ENCODE data around the gene WDR11.

WDR11 gene

GRCh38 chr10:120850911-120851865 lies at the start of gene WDR11:
WDR11 (plus strand) TSS chr10:120851362; CDS start chr10:120851421, 59 bp downstream.
- DNase-seq: peak; percentile 86

- no peak for DNase-seq
These were observed 48.2 kb upstream of the WDR11 start for GRCh38 chr10:120802935-120803334.

- DNase-seq: no peak
These were observed 47.2 kb upstream of the WDR11 start for GRCh38 chr10:120803972-120804371.

- DNase-seq: no peak
These were observed 45.9 kb upstream of the WDR11 start for GRCh38 chr10:120805014-120805812.

GRCh38 chr10:120806081-120806480 lies 45.1 kb upstream of the WDR11 start:
- DNase-seq: no peak

GRCh38 chr10:120810298-120810697 lies 40.9 kb upstream of the WDR11 start:
- no peak for DNase-seq

- DNase-seq: no peak
These were observed 38.1 kb upstream of the WDR11 start for GRCh38 chr10:120813085-120813484.

GRCh38 chr10:120818301-120818700 lies 32.9 kb upstream of the WDR11 start:
- DNase-seq: no peak

GRCh38 chr10:120819366-120819765 lies 31.8 kb upstream of the WDR11 start:
- no peak for DNase-seq

GRCh38 chr10:120823266-120823665 lies 27.9 kb upstream of the WDR11 start:
- no peak for DNase-seq

GRCh38 chr10:120824881-120825309 lies 26.3 kb upstream of the WDR11 start:
- DNase-seq: peak; percentile 39

GRCh38 chr10:120825878-120826769 lies 25.0 kb upstream of the WDR11 start:
- no peak for DNase-seq

GRCh38 chr10:120827251-120827875 lies 23.8 kb upstream of the WDR11 start:
- DNase-seq: no peak

GRCh38 chr10:120828763-120829319 lies 22.3 kb upstream of the WDR11 start:
- DNase-seq: no peak

- DNase-seq: no peak
These were observed 19.1 kb upstream of the WDR11 start for GRCh38 chr10:120832106-120832505.

- DNase-seq: no peak
These were observed 17.8 kb upstream of the WDR11 start for GRCh38 chr10:120833222-120833928.

- no peak for DNase-seq
These were observed 15.6 kb upstream of the WDR11 start for GRCh38 chr10:120835603-120836002.

GRCh38 chr10:120838941-120839340 lies 12.2 kb upstream of the WDR11 start:
- DNase-seq: no peak

- DNase-seq: no peak
These were observed 9.5 kb upstream of the WDR11 start for GRCh38 chr10:120841522-120842189.

- DNase-seq: no peak
These were observed 3.2 kb downstream of the WDR11 start for GRCh38 chr10:120854388-120854787.

Data from stimulated activated CD8-positive, alpha-beta memory T cell treated with anti-CD3 and anti-CD28 coated beads, Interleukin-4, amount 100 ng/mL, for 48 hours (primary cell).